HEK293 (cell line): Measurements from ENCODE around the gene BCR.

ENCODE experiments used
- AEBP2 ChIP-seq: fragments of 450-650 bp; formaldehyde crosslinking; IDR thresholded peaks from 2 replicates; pipeline ENCODE4 v1.5.1; 2016; ENCODE audit warnings: missing biosample characterization, missing genetic modification characterization, borderline replicate concordance
- ATF2 ChIP-seq: fragments of 450-650 bp; formaldehyde crosslinking; IDR thresholded peaks from 2 replicates; pipeline ENCODE4 v1.5.1; 2016; ENCODE audit warnings: missing biosample characterization, missing genetic modification characterization, low read depth
- BCL6B ChIP-seq: fragments of 450-650 bp; formaldehyde crosslinking; IDR thresholded peaks from 2 replicates; pipeline ENCODE4 v1.5.1; 2017; ENCODE audit warnings: missing biosample characterization, missing genetic modification characterization
- FEZF1 ChIP-seq: fragments of 450-650 bp; formaldehyde crosslinking; IDR thresholded peaks from 2 replicates; pipeline ENCODE4 v1.5.1; 2016; ENCODE audit warnings: missing biosample characterization, missing genetic modification characterization
- GLIS2 ChIP-seq: fragments of 450-650 bp; formaldehyde crosslinking; IDR thresholded peaks from 2 replicates; pipeline ENCODE4 v1.5.1; 2016; ENCODE audit warnings: missing biosample characterization, missing genetic modification characterization
- IKZF3 ChIP-seq: fragments of 450-650 bp; IDR thresholded peaks from 2 replicates; pipeline ENCODE4 v1.5.0; 2018; ENCODE audit warnings: missing biosample characterization, mild to moderate bottlenecking, missing genetic modification characterization, moderate library complexity
- KLF10 ChIP-seq: fragments of 450-650 bp; IDR thresholded peaks from 2 replicates; pipeline ENCODE4 v1.5.1; 2018; ENCODE audit warnings: missing biosample characterization, mild to moderate bottlenecking, missing genetic modification characterization
- SALL2 ChIP-seq: fragments of 450-650 bp; formaldehyde crosslinking; IDR thresholded peaks from 2 replicates; pipeline ENCODE4 v1.5.0; 2017; ENCODE audit warnings: missing biosample characterization, mild to moderate bottlenecking, missing genetic modification characterization, borderline replicate concordance
- SETDB1 ChIP-seq: IDR thresholded peaks from one replicate; pipeline ENCODE4 v1.6.1; 2017; ENCODE audit warnings: mild to moderate bottlenecking, low read length, moderate library complexity, mixed read lengths; ENCODE audit not compliant: insufficient read length
- SP3 ChIP-seq: fragments of 450-650 bp; formaldehyde crosslinking; IDR thresholded peaks from 2 replicates; pipeline ENCODE4 v1.5.1; 2016; ENCODE audit warnings: missing biosample characterization, missing genetic modification characterization
- TRIM28 ChIP-seq: IDR thresholded peaks from 2 replicates; pipeline ENCODE4 v1.6.1; 2011; ENCODE audit warnings: low read length, control low read depth, borderline replicate concordance
- YY1 ChIP-seq: fragments of 450-650 bp; formaldehyde crosslinking; IDR thresholded peaks from 2 replicates; pipeline ENCODE4 v1.5.1; 2018; ENCODE audit warnings: missing biosample characterization, missing genetic modification characterization
- ZBTB8A ChIP-seq: fragments of 450-650 bp; formaldehyde crosslinking; IDR thresholded peaks from 2 replicates; pipeline ENCODE4 v1.5.1; 2016; ENCODE audit warnings: missing biosample characterization, missing genetic modification characterization
- ZEB2 ChIP-seq: fragments of 450-650 bp; formaldehyde crosslinking; IDR thresholded peaks from 2 replicates; pipeline ENCODE4 v1.5.1; 2016; ENCODE audit warnings: missing biosample characterization, missing genetic modification characterization
- ZNF10 ChIP-seq: fragments of 450-650 bp; formaldehyde crosslinking; IDR thresholded peaks from 2 replicates; pipeline ENCODE4 v1.5.1; 2017; ENCODE audit warnings: missing biosample characterization, missing genetic modification characterization
- ZNF138 ChIP-seq: fragments of 450-650 bp; formaldehyde crosslinking; IDR thresholded peaks from 2 replicates; pipeline ENCODE4 v1.5.1; 2016; ENCODE audit warnings: missing biosample characterization, missing genetic modification characterization, borderline replicate concordance
- ZNF148 ChIP-seq: fragments of 450-650 bp; formaldehyde crosslinking; IDR thresholded peaks from 2 replicates; pipeline ENCODE4 v1.5.0; 2017; ENCODE audit warnings: missing biosample characterization, missing genetic modification characterization, borderline replicate concordance
- ZNF202 ChIP-seq: fragments of 450-650 bp; formaldehyde crosslinking; IDR thresholded peaks from 2 replicates; pipeline ENCODE4 v1.5.1; 2016; ENCODE audit warnings: missing biosample characterization, missing genetic modification characterization, borderline replicate concordance
- ZNF24 ChIP-seq: fragments of 450-650 bp; formaldehyde crosslinking; IDR thresholded peaks from 2 replicates; pipeline ENCODE4 v1.5.1; 2016; ENCODE audit warnings: missing biosample characterization, missing genetic modification characterization
- ZNF311 ChIP-seq: fragments of 450-650 bp; formaldehyde crosslinking; IDR thresholded peaks from 2 replicates; pipeline ENCODE4 v1.5.1; 2017; ENCODE audit warnings: missing biosample characterization, missing genetic modification characterization, borderline replicate concordance
- ZNF37A ChIP-seq: fragments of 450-650 bp; IDR thresholded peaks from 2 replicates; pipeline ENCODE4 v1.5.1; 2018; ENCODE audit warnings: missing biosample characterization, missing genetic modification characterization
- ZNF473 ChIP-seq: fragments of 450-650 bp; formaldehyde crosslinking; IDR thresholded peaks from 2 replicates; pipeline ENCODE4 v1.5.1; 2017; ENCODE audit warnings: missing biosample characterization, missing genetic modification characterization
- ZNF48 ChIP-seq: fragments of 450-650 bp; formaldehyde crosslinking; IDR thresholded peaks from 2 replicates; pipeline ENCODE4 v1.5.1; 2016; ENCODE audit warnings: missing biosample characterization, missing genetic modification characterization
- ZNF513 ChIP-seq: fragments of 450-650 bp; IDR thresholded peaks from 2 replicates; pipeline ENCODE4 v1.5.1; 2018; ENCODE audit warnings: missing biosample characterization, missing genetic modification characterization
- ZNF629 ChIP-seq: fragments of 450-650 bp; formaldehyde crosslinking; IDR thresholded peaks from 2 replicates; pipeline ENCODE4 v1.5.1; 2017; ENCODE audit warnings: missing biosample characterization, missing genetic modification characterization
- ZNF639 ChIP-seq: fragments of 450-650 bp; formaldehyde crosslinking; IDR thresholded peaks from 2 replicates; pipeline ENCODE4 v1.5.1; 2016; ENCODE audit warnings: missing biosample characterization, missing genetic modification characterization
- ZNF660 ChIP-seq: fragments of 450-650 bp; IDR thresholded peaks from 2 replicates; pipeline ENCODE4 v1.5.1; 2018; ENCODE audit warnings: missing biosample characterization, mild to moderate bottlenecking, missing genetic modification characterization
- ZNF768 ChIP-seq: fragments of 450-650 bp; formaldehyde crosslinking; IDR thresholded peaks from 2 replicates; pipeline ENCODE4 v1.5.1; 2018; ENCODE audit warnings: missing biosample characterization, mild to moderate bottlenecking, missing genetic modification characterization
- ZNF843 ChIP-seq: fragments of 450-650 bp; formaldehyde crosslinking; IDR thresholded peaks from 2 replicates; pipeline ENCODE4 v1.5.1; 2016; ENCODE audit warnings: missing biosample characterization, missing genetic modification characterization
- ZXDB ChIP-seq: fragments of 450-650 bp; formaldehyde crosslinking; IDR thresholded peaks from 2 replicates; pipeline ENCODE4 v1.5.1; 2016; ENCODE audit warnings: missing biosample characterization, missing genetic modification characterization

The BCR gene

GRCh38 chr22:23143119-23143518, 37.2 kb upstream of the BCR start (continued):
- TF ChIP-seq SALL2 (tag by site-specific recombination) (no peak), ZNF639 (0 out of 2 replicates have a peak, but pooled peaks have one; percentile 56), ZNF473 (tag by site-specific recombination) (no peak), ZBTB8A (tag by site-specific recombination) (peak; percentile 78), ZNF48 (no peak), BCL6B (no peak), ZNF629 (tag by site-specific recombination) (peak; percentile 59; the same call in 1 of the 2 replicates), AEBP2 (tag by site-specific recombination) (0 out of 2 replicates have a peak, but pooled peaks have one; percentile 81), ZNF24 (no peak), FEZF1 (no peak), TRIM28 (no peak), GLIS2 (tag by site-specific recombination) (no peak), KLF10 (tag by site-specific recombination) (no peak), ZNF10 (tag by site-specific recombination) (no peak), SP3 (tag by site-specific recombination) (no peak), ZNF138 (tag by site-specific recombination) (0 out of 2 replicates have a peak, but pooled peaks have one; percentile 24), ZNF37A (tag by site-specific recombination) (no peak), ZNF843 (tag by site-specific recombination) (no peak), IKZF3 (tag by site-specific recombination) (no peak), ZEB2 (tag by site-specific recombination) (no peak), ZNF148 (tag by site-specific recombination) (no peak), ZNF311 (no peak), ZNF513 (tag by site-specific recombination) (no peak), ZNF768 (tag by site-specific recombination) (no peak), ATF2 (no peak), YY1 (tag by site-specific recombination) (no peak), ZNF202 (tag by site-specific recombination) (no peak), ZXDB (peak; percentile 54; the same call in 1 of the 2 replicates), ZNF660 (tag by site-specific recombination) (no peak), SETDB1 (no peak)
